Stimulated activated CD8-positive, alpha-beta memory T cell treated with anti-CD3 and anti-CD28 coated beads, Interleukin-2, amount 100 ng/mL, for 48 hours (primary cell): Measurements from ENCODE around the gene CDH22.
A peak's percentile ranks its signal among the peaks of the same experiment; 100 is the strongest.

ENCODE experiments used
- DNase-seq, 2 donors: peaks; one replicate each; pipeline ENCODE4 v3.0.0-alpha.2; 2020; ENCODE audit warnings: low read depth in 2 of 2

The CDH22 gene

GRCh38 chr20:46308258-46309157 lies at the start of gene CDH22:
Gene CDH22 (minus strand): TSS chr20:46308498. CDS start chr20:46251294, 57,204 bp downstream.
- peak in 1 of 2 donors; percentile 13 for DNase-seq

- DNase-seq: no peak
Measured at GRCh38 chr20:46357030-46357514, 48.8 kb upstream of the CDH22 start.

- DNase-seq: no peak
Measured at GRCh38 chr20:46356195-46357029, 48.1 kb upstream of the CDH22 start.

GRCh38 chr20:46355778-46356177 lies 47.5 kb upstream of the CDH22 start:
- no peak for DNase-seq

- DNase-seq: no peak
Measured at GRCh38 chr20:46354920-46355654, 46.8 kb upstream of the CDH22 start.

- DNase-seq: no peak
Measured at GRCh38 chr20:46354207-46354555, 45.9 kb upstream of the CDH22 start.

- DNase-seq: no peak
Measured at GRCh38 chr20:46353500-46354206, 45.4 kb upstream of the CDH22 start.

- no peak for DNase-seq
Measured at GRCh38 chr20:46352370-46352938, 44.2 kb upstream of the CDH22 start.

- no peak for DNase-seq
Measured at GRCh38 chr20:46351357-46352058, 43.2 kb upstream of the CDH22 start.

- DNase-seq: no peak
Measured at GRCh38 chr20:46350986-46351267, 42.6 kb upstream of the CDH22 start.

- no peak for DNase-seq
Measured at GRCh38 chr20:46350201-46350985, 42.1 kb upstream of the CDH22 start.

GRCh38 chr20:46349742-46350056 lies 41.4 kb upstream of the CDH22 start:
- DNase-seq: no peak

- peak; percentile 27 to 30 for DNase-seq
Measured at GRCh38 chr20:46349035-46349741, 40.9 kb upstream of the CDH22 start.

GRCh38 chr20:46347841-46348803 lies 39.8 kb upstream of the CDH22 start:
- DNase-seq: no peak

GRCh38 chr20:46346770-46347169 lies 38.5 kb upstream of the CDH22 start:
- no peak for DNase-seq

GRCh38 chr20:46344488-46345162 lies 36.3 kb upstream of the CDH22 start:
- DNase-seq: no peak

GRCh38 chr20:46343975-46344357 lies 35.7 kb upstream of the CDH22 start:
- no peak for DNase-seq
